Kidney glomerular epithelial cell (primary cell): Measurements from ENCODE around the gene UPK1A.
A peak's percentile ranks its signal among the peaks of the same experiment; 100 is the strongest.
"Not testable (repeated sequence)": the region's sequence is repeated elsewhere in the genome, so short reads cannot be mapped to it uniquely, and the experiment has no call there.

Source experiments
- DNase-seq: peaks from one replicate; lab custom pipeline; 2025; lab: John Stamatoyannopoulos, UW

The UPK1A gene

DNA sequence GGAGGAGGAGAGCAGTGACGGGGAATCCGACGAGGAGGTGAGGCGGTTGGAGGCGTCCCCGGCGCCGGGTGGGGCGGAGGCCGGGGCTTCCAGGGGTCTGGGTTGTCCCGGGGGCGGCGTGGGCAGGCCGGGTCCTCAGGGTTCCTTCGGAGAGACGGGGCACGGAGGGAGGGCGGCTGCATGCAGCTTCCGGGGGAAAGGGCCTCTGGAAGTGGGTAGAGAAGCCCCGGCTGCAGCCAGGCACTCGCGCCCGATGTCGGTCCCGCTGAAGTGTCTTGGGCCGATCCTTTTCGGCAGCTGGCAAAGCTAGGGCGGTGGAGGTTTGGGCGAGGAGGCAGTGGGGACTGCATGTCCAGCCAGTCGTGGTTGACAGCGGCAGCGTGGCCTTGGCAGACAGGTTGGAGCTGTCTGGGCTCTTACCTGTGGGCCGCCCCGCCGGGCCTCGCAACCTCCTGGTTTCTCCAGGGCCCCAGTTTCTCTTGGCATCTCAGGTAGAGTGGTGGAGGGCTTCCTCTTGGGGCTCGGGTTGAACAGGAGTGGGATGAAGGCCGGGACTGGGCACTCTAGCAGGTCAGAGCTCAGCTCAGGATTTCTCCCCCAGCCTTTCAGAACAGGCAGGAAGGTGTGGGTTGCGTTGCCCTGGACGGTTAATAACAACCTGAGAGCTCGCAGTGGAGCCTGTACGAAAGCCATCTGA is 52.2 kb downstream of the UPK1A start:
- DNase-seq: peak; percentile 29

DNA sequence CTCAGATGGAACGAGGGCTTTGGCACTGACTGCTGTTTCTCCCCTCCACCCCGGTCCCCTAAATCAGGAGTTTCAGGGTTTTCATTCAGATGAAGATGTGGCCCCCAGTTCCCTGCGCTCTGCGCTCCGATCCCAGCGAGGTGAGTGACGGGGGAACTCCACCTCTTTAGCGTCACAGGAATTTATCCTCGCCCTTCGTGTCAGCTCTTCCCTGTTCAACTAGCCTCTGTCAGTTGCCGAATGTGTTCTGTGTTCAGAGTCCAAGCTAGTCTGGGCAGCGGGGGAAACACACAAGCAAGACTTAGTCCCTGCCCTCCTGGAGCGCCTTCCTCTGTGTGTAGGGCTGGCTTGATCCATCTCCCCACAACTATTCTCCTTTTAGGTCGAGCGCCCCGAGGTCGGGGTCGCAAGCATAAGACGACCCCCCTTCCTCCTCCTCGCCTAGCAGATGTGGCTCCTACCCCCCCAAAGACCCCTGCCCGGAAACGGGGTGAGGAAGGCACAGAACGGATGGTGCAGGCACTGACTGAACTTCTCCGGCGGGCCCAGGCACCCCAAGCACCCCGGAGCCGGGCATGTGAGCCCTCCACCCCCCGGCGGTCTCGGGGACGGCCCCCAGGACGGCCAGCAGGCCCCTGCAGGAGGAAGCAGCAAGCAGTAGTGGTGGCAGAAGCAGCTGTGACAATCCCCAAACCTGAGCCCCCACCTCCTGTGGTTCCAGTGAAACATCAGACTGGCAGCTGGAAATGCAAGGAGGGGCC is 53.3 kb downstream of the UPK1A start:
- DNase-seq: no peak

DNA sequence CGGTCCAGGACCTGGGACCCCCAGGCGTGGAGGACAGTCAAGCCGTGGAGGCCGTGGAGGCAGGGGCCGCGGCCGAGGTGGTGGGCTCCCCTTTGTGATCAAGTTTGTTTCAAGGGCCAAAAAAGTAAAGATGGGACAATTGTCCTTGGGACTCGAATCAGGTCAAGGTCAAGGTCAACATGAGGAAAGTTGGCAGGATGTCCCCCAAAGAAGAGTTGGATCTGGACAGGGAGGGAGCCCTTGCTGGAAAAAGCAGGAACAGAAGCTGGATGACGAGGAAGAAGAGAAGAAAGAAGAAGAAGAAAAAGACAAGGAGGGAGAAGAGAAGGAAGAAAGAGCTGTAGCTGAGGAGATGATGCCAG is 53.8 kb downstream of the UPK1A start:
- no peak for DNase-seq

DNA sequence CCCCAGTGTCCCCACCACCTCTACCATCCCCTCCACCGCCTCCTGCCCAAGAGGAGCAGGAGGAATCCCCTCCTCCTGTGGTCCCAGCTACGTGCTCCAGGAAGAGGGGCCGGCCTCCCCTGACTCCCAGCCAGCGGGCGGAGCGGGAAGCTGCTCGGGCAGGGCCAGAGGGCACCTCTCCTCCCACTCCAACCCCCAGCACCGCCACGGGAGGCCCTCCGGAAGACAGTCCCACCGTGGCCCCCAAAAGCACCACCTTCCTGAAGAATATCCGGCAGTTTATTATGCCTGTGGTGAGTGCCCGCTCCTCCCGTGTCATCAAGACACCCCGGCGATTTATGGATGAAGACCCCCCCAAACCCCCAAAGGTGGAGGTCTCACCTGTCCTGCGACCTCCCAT is 54.3 kb downstream of the UPK1A start:
- no peak for DNase-seq

DNA sequence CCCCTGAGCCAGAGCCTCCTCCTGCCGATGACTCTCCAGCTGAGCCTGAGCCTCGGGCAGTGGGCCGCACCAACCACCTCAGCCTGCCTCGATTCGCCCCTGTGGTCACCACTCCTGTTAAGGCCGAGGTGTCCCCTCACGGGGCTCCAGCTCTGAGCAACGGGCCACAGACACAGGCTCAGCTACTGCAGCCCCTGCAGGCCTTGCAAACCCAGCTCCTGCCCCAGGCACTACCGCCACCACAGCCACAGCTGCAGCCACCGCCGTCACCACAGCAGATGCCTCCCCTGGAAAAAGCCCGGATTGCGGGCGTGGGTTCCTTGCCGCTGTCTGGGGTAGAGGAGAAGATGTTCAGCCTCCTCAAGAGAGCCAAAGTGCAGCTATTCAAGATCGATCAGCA is 55.1 kb downstream of the UPK1A start:
- no peak for DNase-seq

DNA sequence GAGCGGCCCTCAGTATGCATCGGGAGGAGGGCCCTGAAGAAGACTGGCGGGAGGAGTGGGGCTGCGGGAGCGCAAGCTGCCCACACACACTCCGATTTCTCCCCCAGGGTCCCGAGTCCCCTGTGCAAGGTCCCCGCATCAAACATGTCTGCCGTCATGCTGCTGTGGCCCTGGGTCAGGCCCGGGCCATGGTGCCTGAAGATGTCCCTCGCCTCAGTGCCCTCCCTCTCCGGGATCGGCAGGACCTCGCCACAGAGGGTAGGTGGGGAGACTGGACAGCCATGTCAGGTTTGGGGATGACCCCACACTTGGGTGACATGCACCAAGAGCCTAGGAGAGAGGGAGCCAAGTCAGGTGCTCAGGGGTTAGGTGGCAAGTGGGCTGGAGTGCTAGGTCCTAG is 56.1 kb downstream of the UPK1A start:
- no peak for DNase-seq

DNA sequence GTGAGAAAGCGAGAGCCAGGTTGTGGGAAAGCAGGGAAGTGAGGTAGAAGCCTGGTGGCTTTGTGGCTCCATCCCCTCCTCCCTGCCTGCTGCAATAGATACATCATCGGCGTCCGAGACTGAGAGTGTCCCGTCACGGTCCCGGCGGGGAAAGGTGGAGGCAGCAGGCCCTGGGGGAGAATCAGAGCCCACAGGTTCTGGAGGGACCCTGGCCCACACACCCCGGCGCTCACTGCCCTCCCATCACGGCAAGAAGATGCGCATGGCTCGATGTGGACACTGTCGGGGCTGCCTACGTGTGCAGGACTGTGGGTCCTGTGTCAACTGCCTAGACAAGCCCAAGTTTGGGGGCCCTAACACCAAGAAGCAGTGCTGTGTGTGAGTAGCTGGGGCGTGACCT is 56.6 kb downstream of the UPK1A start:
- no peak for DNase-seq

DNA sequence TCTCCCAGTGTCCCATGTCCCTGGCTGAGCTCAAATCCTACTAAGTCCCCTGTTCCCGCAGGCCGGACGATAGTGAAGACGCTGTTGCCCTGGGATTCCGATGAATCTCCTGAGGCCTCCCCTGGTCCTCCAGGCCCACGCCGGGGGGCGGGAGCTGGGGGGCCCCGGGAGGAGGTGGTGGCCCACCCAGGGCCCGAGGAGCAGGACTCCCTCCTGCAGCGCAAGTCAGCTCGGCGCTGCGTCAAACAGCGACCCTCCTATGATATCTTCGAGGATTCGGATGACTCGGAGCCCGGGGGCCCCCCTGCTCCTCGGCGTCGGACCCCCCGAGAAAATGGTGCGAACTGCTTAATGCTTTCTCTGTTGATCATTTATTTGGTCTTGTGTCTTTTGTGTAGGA is 57.4 kb downstream of the UPK1A start:
- DNase-seq: no peak

DNA sequence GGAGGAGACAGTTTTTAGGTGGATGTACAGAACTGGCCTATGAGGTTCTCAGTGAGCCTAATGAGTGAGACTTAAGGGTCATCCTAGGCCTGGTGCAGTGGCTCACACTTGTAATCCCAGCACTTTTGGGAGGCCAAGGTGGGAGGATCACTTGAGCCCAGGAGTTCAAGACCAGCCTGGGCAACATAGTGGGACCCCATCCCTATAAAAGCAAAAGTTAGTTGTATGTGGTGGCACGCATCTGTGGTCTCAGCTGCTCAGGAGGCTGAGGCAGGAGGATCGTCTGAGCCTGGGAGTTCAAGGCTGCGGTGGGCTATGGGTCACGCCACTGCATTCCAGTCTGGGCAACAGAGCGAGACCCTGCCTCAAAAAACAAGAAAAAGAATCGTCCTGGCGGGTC is 57.8 kb downstream of the UPK1A start:
- not testable (repeated sequence) for DNase-seq

DNA sequence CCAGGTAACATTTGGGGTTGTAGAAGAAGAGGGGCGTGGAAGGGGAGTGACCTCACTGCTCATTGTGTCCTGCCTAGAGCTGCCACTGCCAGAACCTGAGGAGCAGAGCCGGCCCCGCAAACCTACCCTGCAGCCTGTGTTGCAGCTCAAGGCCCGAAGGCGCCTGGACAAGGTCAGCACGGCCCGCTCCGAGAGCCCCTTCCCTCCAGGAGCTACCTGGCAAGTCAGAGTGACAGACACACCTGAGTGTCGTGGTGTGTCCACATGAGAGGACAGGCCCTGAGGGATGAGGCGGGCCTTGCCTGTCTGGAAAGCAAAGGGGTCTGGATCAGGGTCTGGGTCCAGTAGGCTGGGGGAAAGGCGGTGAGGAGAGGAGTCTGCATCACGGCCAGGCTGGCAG is 58.2 kb downstream of the UPK1A start:
- DNase-seq: no peak

DNA sequence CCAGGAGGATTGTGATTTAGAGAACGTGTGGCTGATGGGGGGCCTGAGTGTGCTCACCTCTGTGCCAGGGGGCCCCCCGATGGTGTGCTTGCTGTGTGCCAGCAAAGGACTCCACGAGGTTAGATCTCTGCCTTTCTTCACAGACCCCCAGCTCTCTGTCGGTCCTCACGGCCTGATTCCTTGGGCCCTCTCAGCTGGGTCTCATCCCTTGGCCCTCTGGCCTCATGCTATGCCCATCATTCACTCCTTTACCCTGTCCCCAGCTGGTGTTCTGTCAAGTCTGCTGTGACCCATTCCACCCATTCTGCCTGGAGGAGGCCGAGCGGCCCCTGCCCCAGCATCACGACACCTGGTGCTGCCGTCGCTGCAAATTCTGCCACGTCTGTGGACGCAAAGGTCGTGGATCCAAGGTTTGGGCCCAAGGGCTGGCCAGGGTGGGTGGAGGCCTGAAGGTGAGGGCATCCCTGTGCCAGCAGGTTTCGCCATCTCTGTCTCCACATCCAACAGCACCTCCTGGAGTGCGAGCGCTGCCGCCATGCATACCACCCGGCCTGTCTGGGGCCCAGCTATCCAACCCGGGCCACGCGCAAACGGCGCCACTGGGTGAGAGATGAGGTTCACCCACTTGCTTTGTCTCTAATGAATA is 59.0 kb downstream of the UPK1A start:
- DNase-seq: no peak

DNA sequence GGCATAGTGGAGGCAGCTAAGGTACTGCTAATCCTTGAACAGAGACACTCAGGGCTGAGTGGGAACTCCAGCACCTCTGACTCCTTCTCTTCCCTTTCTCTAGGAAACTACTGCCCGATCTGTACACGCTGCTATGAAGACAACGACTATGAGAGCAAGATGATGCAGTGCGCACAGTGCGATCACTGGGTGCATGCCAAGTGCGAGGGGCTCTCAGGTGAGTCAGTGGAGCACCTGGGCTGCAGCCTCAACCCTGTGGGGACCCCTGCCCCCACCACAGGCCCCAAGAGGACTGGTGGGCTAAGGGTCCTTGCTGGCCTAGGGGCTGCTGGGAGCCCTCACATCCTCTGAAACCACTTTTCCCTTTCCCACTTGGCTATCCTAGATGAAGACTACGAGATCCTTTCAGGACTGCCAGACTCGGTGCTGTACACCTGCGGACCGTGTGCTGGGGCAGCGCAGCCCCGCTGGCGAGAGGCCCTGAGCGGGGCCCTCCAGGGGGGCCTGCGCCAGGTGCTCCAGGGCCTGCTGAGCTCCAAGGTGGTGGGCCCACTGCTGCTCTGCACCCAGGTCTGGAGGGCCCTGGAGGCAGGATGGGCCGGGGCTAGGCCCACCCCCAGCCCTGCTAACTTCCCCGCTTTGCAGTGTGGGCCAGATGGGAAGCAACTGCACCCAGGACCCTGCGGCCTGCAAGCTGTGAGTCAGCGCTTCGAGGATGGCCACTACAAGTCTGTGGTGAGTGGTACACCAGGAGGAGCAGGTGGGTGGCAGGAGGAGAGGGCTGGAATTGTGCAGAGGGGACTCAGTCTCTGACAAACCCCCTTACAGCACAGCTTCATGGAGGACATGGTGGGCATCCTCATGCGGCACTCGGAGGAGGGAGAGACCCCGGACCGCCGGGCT is 61.0 kb downstream of the UPK1A start:
- DNase-seq: no peak
